IMR-90 (cell line): ENCODE measurements around the gene MTHFD2L. TPM values are rescaled to one million over a fixed set of nuclear protein-coding genes. Genes with fewer than 3 reads are reported as not detected.

Experiments
- ATAC-seq: fragments of 200-7000 bp; cut with Tn5 transposase; 2 replicates; pipeline ENCODE4 v1.9.1; 2020; ENCODE audit warnings: low read depth, mild to moderate bottlenecking, moderate library complexity
- BruUV-seq: library from RNA; stranded (reverse); fragments of 400-500 nt; replicated peaks from 2 replicates; lab custom pipeline; 2021; lab: Mats Ljungman, UMichigan
- CTCF ChIA-PET: fragments of 300-600 bp; formaldehyde crosslinking; extraction: SDS; loops from one replicate; lab custom pipeline; 2021; ENCODE audit warnings: antibody characterized with exemption; lab: Yijun Ruan, JAX
- POLR2A ChIA-PET: fragments of 300-600 bp; sonication (Branson Sonifier 250); formaldehyde crosslinking; loops from one replicate; lab custom pipeline; 2022; ENCODE audit warnings: antibody characterized with exemption; ENCODE audit not compliant: unreplicated experiment; lab: Charles Lee
- DNase-seq: peaks from one replicate; pipeline ENCODE4 v3.0.0; 2013
- H2AFZ ChIP-seq: replicated peaks from 2 replicates; pipeline ENCODE3; 2013; ENCODE audit warnings: low read length, mild to moderate bottlenecking; ENCODE audit not compliant: poor library complexity
- H2AK5ac ChIP-seq: 2 replicates; pipeline ENCODE4 v1.6.1; 2013; ENCODE audit warnings: low read depth, low read length, inconsistent platforms
- H2AK9ac ChIP-seq: replicated peaks from 2 replicates; pipeline ENCODE3; 2013; ENCODE audit warnings: mild to moderate bottlenecking, low read depth, low read length, moderate library complexity; ENCODE audit not compliant: poor library complexity
- H2BK120ac ChIP-seq: 2 replicates; pipeline ENCODE4 v1.6.1; 2013; ENCODE audit warnings: low read depth, low read length, inconsistent platforms
- H2BK15ac ChIP-seq: 3 replicates; pipeline ENCODE4 v1.6.1; 2013; ENCODE audit warnings: low read depth, low read length, inconsistent platforms
- H2BK20ac ChIP-seq: 2 replicates; pipeline ENCODE4 v1.6.1; 2013; ENCODE audit warnings: low read depth, mild to moderate bottlenecking, inconsistent platforms, low read length, moderate library complexity
- H2BK5ac ChIP-seq: 2 replicates; pipeline ENCODE4 v1.6.1; 2013; ENCODE audit warnings: mild to moderate bottlenecking, low read depth, low read length, inconsistent platforms; ENCODE audit not compliant: poor library complexity, severe bottlenecking
- H3K14ac ChIP-seq: replicated peaks from 2 replicates; pipeline ENCODE4 v1.6.1; 2013; ENCODE audit warnings: low read depth, low read length, inconsistent platforms
- H3K18ac ChIP-seq: 2 replicates; pipeline ENCODE4 v1.6.1; 2013; ENCODE audit warnings: low read depth, low read length, control low read depth
- H3K23ac ChIP-seq: 2 replicates; pipeline ENCODE4 v1.6.1; 2013; ENCODE audit warnings: low read depth, low read length, inconsistent platforms
- H3K27ac ChIP-seq: 2 replicates; pipeline ENCODE4 v1.5.1; 2013; ENCODE audit warnings: mild to moderate bottlenecking, control low read depth, low read length; ENCODE audit not compliant: insufficient read depth
- H3K27me3 ChIP-seq: 2 replicates; pipeline ENCODE4 v1.6.1; 2013; ENCODE audit warnings: low read length; ENCODE audit not compliant: control insufficient read depth, insufficient read depth
- H3K36me3 ChIP-seq: 2 replicates; pipeline ENCODE4 v1.6.1; 2013; ENCODE audit warnings: low read length, mixed read lengths; ENCODE audit not compliant: control insufficient read depth, insufficient read depth
- H3K4ac ChIP-seq: 2 replicates; pipeline ENCODE4 v1.6.1; 2013; ENCODE audit warnings: low read depth, low read length, inconsistent platforms
- H3K4me1 ChIP-seq: 2 replicates; pipeline ENCODE4 v1.6.1; 2013; ENCODE audit warnings: low read length, mixed read lengths; ENCODE audit not compliant: control insufficient read depth, insufficient read depth
- H3K4me2 ChIP-seq: 2 replicates; pipeline ENCODE4 v1.6.1; 2013; ENCODE audit warnings: low read depth, mild to moderate bottlenecking, control low read depth, low read length, moderate library complexity
- H3K4me3 ChIP-seq: 2 replicates; pipeline ENCODE4 v1.5.1; 2013; ENCODE audit warnings: low read depth, mild to moderate bottlenecking, control low read depth, low read length, moderate library complexity; ENCODE audit not compliant: insufficient read depth
- H3K56ac ChIP-seq: 2 replicates; pipeline ENCODE4 v1.6.1; 2013; ENCODE audit warnings: low read length, inconsistent platforms; ENCODE audit not compliant: insufficient read depth; ENCODE audit errors: extremely low read depth
- H3K79me1 ChIP-seq, 2 experiments: 2 replicates each; pipeline ENCODE4 v1.6.1; 2013; ENCODE audit warnings: low read length in 2 of 2, inconsistent platforms in 1 of 2, low read depth in 1 of 2
- H3K9ac ChIP-seq: 2 replicates; pipeline ENCODE4 v1.6.1; 2013; ENCODE audit warnings: low read depth, low read length, control low read depth
- H3K9me1 ChIP-seq: 2 replicates; pipeline ENCODE4 v1.6.1; 2013; ENCODE audit warnings: low read length, inconsistent platforms; ENCODE audit not compliant: insufficient read depth
- H3K9me3 ChIP-seq: 2 replicates; pipeline ENCODE4 v1.6.1; 2013; ENCODE audit warnings: low read length; ENCODE audit not compliant: control insufficient read depth, insufficient read depth
- H4K20me1 ChIP-seq: 2 replicates; pipeline ENCODE4 v1.6.1; 2013; ENCODE audit warnings: low read length, inconsistent platforms; ENCODE audit not compliant: insufficient read depth
- H4K5ac ChIP-seq: 2 replicates; pipeline ENCODE4 v1.6.1; 2013; ENCODE audit warnings: mild to moderate bottlenecking, low read depth, low read length, control low read depth
- H4K8ac ChIP-seq, 2 experiments: 2 replicates each; pipeline ENCODE4 v1.6.1; 2013; ENCODE audit warnings: low read depth in 2 of 2, low read length in 2 of 2, control low read depth in 1 of 2, inconsistent platforms in 1 of 2
- H4K91ac ChIP-seq: 2 replicates; pipeline ENCODE4 v1.6.1; 2013; ENCODE audit warnings: low read depth, low read length, inconsistent platforms; ENCODE audit not compliant: insufficient read depth
- BHLHE40 ChIP-seq: fragments of 150-350 bp; IDR thresholded peaks from 2 replicates; pipeline ENCODE4 v1.6.1; 2016; ENCODE audit warnings: mild to moderate bottlenecking, low read depth, low read length
- CEBPB ChIP-seq: IDR thresholded peaks from 2 replicates; pipeline ENCODE4 v1.6.1; 2012; ENCODE audit warnings: low read depth, low read length, improper control_type of control experiment
- CHD1 ChIP-seq: IDR thresholded peaks from 2 replicates; pipeline ENCODE4 v1.6.1; 2012; ENCODE audit warnings: low read depth, low read length, improper control_type of control experiment
- ELK1 ChIP-seq: fragments of 150-350 bp; IDR thresholded peaks from 2 replicates; pipeline ENCODE4 v1.6.1; 2016; ENCODE audit warnings: low read depth, mild to moderate bottlenecking, low read length, moderate library complexity, borderline replicate concordance
- FOS ChIP-seq: fragments of 150-350 bp; IDR thresholded peaks from 2 replicates; pipeline ENCODE4 v1.6.1; 2016; ENCODE audit warnings: low read depth, low read length
- MAFK ChIP-seq: IDR thresholded peaks from 2 replicates; pipeline ENCODE4 v1.6.1; 2012; ENCODE audit warnings: low read depth, low read length, improper control_type of control experiment
- MXI1 ChIP-seq: IDR thresholded peaks from 2 replicates; pipeline ENCODE4 v1.6.1; 2012; ENCODE audit warnings: low read depth, mild to moderate bottlenecking, low read length, moderate library complexity, borderline replicate concordance
- NFE2L2 ChIP-seq: fragments of 150-350 bp; IDR thresholded peaks from 2 replicates; pipeline ENCODE4 v1.6.1; 2016; ENCODE audit warnings: low read depth, mild to moderate bottlenecking, low read length
- POLR2A ChIP-seq: IDR thresholded peaks from 2 replicates; pipeline ENCODE4 v1.6.1; 2012; ENCODE audit warnings: mild to moderate bottlenecking, low read depth, low read length
- RCOR1 ChIP-seq: IDR thresholded peaks from 2 replicates; pipeline ENCODE4 v1.6.1; 2012; ENCODE audit warnings: mild to moderate bottlenecking, low read length, improper control_type of control experiment; ENCODE audit not compliant: insufficient replicate concordance
- SMC3 ChIP-seq: fragments of 150-350 bp; IDR thresholded peaks from 2 replicates; pipeline ENCODE4 v1.6.1; 2016; ENCODE audit warnings: low read depth, mild to moderate bottlenecking, antibody characterized with exemption, low read length, moderate library complexity
- WGBS, 2 experiments: methylation state at CpG; one replicate each; pipeline versions ENCODE4 v1.1.5 to v1.1.7; 2013; ENCODE audit warnings: missing lambda C conversion rate in 2 of 2; ENCODE audit not compliant: insufficient read length in 1 of 2; ENCODE audit errors: extremely low coverage in 2 of 2; 5-methylcytosine and 5-hydroxymethylcytosine counted together
- dilution Hi-C: fragments of 300-500 bp; cut with HindIII; formaldehyde crosslinking; loops from one replicate; pipeline ENCODE4 v1.14.3; 2018; ENCODE audit warnings: low sequenced_read_pairs; ENCODE audit not compliant: unreplicated experiment
- in situ Hi-C: fragments of 300-500 bp; cut with MboI; formaldehyde crosslinking; loops from 3 replicates; pipeline ENCODE4 v1.14.3; 2019; ENCODE audit warnings: low sequenced_read_pairs, inconsistent platforms, mixed read lengths
- intact Hi-C: fragments of 100-400 bp; cut with micrococcal nuclease; formaldehyde crosslinking; loops from 2 replicates; pipeline ENCODE4 v1.10.0; 2022
- polyA plus RNA-seq, 3 experiments: library from polyadenylated mRNA; depleted of rRNA; stranded (reverse); fragments of >200 nt; gene quantifications; 2 replicates each; pipeline ENCODE4 v1.2.3, GENCODE V29; 2012; ENCODE audit warnings: low replicate concordance in 1 of 3
- total RNA-seq: library from RNA; depleted of rRNA; stranded (reverse); fragments of >200 nt; gene quantifications from 2 replicates; pipeline ENCODE4 v1.2.3, GENCODE V29; 2012
- TF ChIP-seq, protein P1 (sequence below): conservative IDR thresholded peaks from 2 replicates; pipeline ENCODE4 v1.5.1; 2012; ENCODE audit warnings: mild to moderate bottlenecking, low read depth, low read length, improper control_type of control experiment

The MTHFD2L gene
- total and polyA plus RNA-seq, 2 of the 4 experiments (the other 2 are of a cell fraction), result 2.8 to 4.3 TPM

- peak overlapping the region; percentile 17; the same call in 1 of the 2 replicates for H2BK120ac ChIP-seq
- peak; percentile 64 for ATAC-seq
- H2AK9ac ChIP-seq, result no peak overlapping the region
- no CpG with 5 or more reads among the region's 2 CpGs for whole genome bisulfite sequencing, 2 experiments
- ChIA-PET POLR2A (no interaction called here), CTCF (no interaction called here)
- no peaks in the 10 kb centered on the region for H3K79me1 ChIP-seq
- peak overlapping the region; percentile 25; the same call in 1 of the 2 replicates for H3K23ac ChIP-seq
- peak overlapping the region; percentile 57; the same call in 1 of the 2 replicates for H3K18ac ChIP-seq
- peak; percentile 51 for DNase-seq
- no peak overlapping the region for H2BK5ac ChIP-seq
- H2BK15ac ChIP-seq, result no peak overlapping the region
- no peak overlapping the region for H3K56ac ChIP-seq
- in situ Hi-C loops, result no loop called here
- H3K27ac ChIP-seq, result no peak overlapping the region
- no peak overlapping the region for H3K4me3 ChIP-seq
- H3K9me1 ChIP-seq, result peaks cover 6% of the 10 kb centered on the region; the same call in 1 of the 2 replicates
- dilution Hi-C loops, result no loop called here
- H3K4me2 ChIP-seq, result peak overlapping the region; percentile 73
- BruUV-seq, result no TSS peak
- H4K91ac ChIP-seq, result no peak overlapping the region
- H3K14ac ChIP-seq, result 0 out of 2 replicates have a peak overlapping the region, but pooled peaks have one; percentile 5
- H3K4ac ChIP-seq, result no peak overlapping the region
- TF ChIP-seq MXI1 (no peak), CHD1 (no peak), RCOR1 (no peak), NFE2L2 (no peak), FOS (no peak), SMC3 (no peak), MAFK (no peak), BHLHE40 (no peak), POLR2A (no peak), ELK1 (no peak), CEBPB (no peak)
- TF ChIP-seq, protein P1, sequence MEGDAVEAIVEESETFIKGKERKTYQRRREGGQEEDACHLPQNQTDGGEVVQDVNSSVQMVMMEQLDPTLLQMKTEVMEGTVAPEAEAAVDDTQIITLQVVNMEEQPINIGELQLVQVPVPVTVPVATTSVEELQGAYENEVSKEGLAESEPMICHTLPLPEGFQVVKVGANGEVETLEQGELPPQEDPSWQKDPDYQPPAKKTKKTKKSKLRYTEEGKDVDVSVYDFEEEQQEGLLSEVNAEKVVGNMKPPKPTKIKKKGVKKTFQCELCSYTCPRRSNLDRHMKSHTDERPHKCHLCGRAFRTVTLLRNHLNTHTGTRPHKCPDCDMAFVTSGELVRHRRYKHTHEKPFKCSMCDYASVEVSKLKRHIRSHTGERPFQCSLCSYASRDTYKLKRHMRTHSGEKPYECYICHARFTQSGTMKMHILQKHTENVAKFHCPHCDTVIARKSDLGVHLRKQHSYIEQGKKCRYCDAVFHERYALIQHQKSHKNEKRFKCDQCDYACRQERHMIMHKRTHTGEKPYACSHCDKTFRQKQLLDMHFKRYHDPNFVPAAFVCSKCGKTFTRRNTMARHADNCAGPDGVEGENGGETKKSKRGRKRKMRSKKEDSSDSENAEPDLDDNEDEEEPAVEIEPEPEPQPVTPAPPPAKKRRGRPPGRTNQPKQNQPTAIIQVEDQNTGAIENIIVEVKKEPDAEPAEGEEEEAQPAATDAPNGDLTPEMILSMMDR, result no peak
- no peaks in the 10 kb centered on the region for H3K27me3 ChIP-seq
- H3K9me3 ChIP-seq, result no peaks in the 10 kb centered on the region
- H2AK5ac ChIP-seq, result no peak overlapping the region
- no peak overlapping the region for H2AFZ ChIP-seq
- H3K9ac ChIP-seq, result no peak overlapping the region
- intact Hi-C loops, result no loop called here
- H4K20me1 ChIP-seq, result no peaks in the 10 kb centered on the region
- no peak overlapping the region for H2BK20ac ChIP-seq
- H3K4me1 ChIP-seq, result peaks cover 4% of the 10 kb centered on the region
- no peak overlapping the region for H4K5ac ChIP-seq
- H3K36me3 ChIP-seq, result no peaks in the 10 kb centered on the region
- H4K8ac ChIP-seq, result no peak overlapping the region
These were observed 125.7 kb downstream of the MTHFD2L start for GRCh38 chr4:74283614-74284013.
